WTC11 (cell line): Measurements from ENCODE around the gene LY6G6C. TPM values are rescaled to one million over a fixed set of nuclear protein-coding genes. Genes with fewer than 3 reads are reported as not detected.

Experiments used
- ATAC-seq: fragments of 200-7000 bp; cut with Tn5 transposase; 2 replicates; pipeline ENCODE4 v1.10.0; 2021; ENCODE audit warnings: mild to moderate bottlenecking, moderate library complexity
- CTCF ChIA-PET: fragments of 300-600 bp; sonication (Branson Sonifier 250); formaldehyde crosslinking; loops from one replicate; lab custom pipeline; 2021; ENCODE audit warnings: antibody characterized with exemption; lab: Charles Lee
- POLR2A ChIA-PET: fragments of 350-600 bp; sonication (Branson Sonifier 250); formaldehyde crosslinking; loops from one replicate; lab custom pipeline; 2021; ENCODE audit warnings: antibody characterized with exemption; lab: Charles Lee
- DNase-seq: peaks from one replicate; pipeline ENCODE4 v3.0.0; 2021; ENCODE audit warnings: low spot score
- H3K27ac Mint-ChIP-seq: 2 replicates; pipeline ENCODE4 v1.8.0; 2021; ENCODE audit warnings: mixed read lengths
- H3K27me3 Mint-ChIP-seq: 2 replicates; pipeline ENCODE4 v1.8.0; 2021; ENCODE audit warnings: low read depth, mild to moderate bottlenecking, moderate library complexity, mixed read lengths
- H3K36me3 Mint-ChIP-seq: 2 replicates; pipeline ENCODE4 v1.8.0; 2021; ENCODE audit warnings: mixed read lengths
- H3K4me1 Mint-ChIP-seq: 2 replicates; pipeline ENCODE4 v1.8.0; 2022; ENCODE audit warnings: mixed read lengths
- H3K4me3 Mint-ChIP-seq: 2 replicates; pipeline ENCODE4 v1.8.0; 2021; ENCODE audit warnings: mild to moderate bottlenecking, moderate library complexity, mixed read lengths
- H3K9me3 Mint-ChIP-seq: 2 replicates; pipeline ENCODE4 v1.8.0; 2021; ENCODE audit warnings: mixed read lengths
- ARID4B ChIP-seq: sonication (generic); formaldehyde crosslinking; IDR thresholded peaks from 2 replicates; pipeline ENCODE4 v1.8.0; 2023; ENCODE audit warnings: missing genetic modification reagents, mild to moderate bottlenecking, borderline replicate concordance
- E2F1 ChIP-seq: sonication (generic); formaldehyde crosslinking; IDR thresholded peaks from 2 replicates; pipeline ENCODE4 v1.8.0; 2022; ENCODE audit warnings: mild to moderate bottlenecking, missing genetic modification reagents
- ETV6 ChIP-seq: sonication (generic); formaldehyde crosslinking; IDR thresholded peaks from 2 replicates; pipeline ENCODE4 v1.8.1; 2022; ENCODE audit warnings: mild to moderate bottlenecking, missing genetic modification reagents
- FOXP1 ChIP-seq: sonication (generic); formaldehyde crosslinking; IDR thresholded peaks from 2 replicates; pipeline ENCODE4 v1.8.0; 2022; ENCODE audit warnings: missing genetic modification reagents, mild to moderate bottlenecking, moderate library complexity, borderline replicate concordance
- GABPB1 ChIP-seq: sonication (generic); formaldehyde crosslinking; IDR thresholded peaks from 2 replicates; pipeline ENCODE4 v1.8.1; 2023; ENCODE audit warnings: mild to moderate bottlenecking, missing genetic modification reagents
- HMGXB4 ChIP-seq: sonication (generic); formaldehyde crosslinking; IDR thresholded peaks from 2 replicates; pipeline ENCODE4 v1.8.1; 2023; ENCODE audit warnings: mild to moderate bottlenecking, moderate library complexity, missing genetic modification reagents
- JAZF1 ChIP-seq: fragments of 250-450 bp; sonication (Bioruptor Pico); IDR thresholded peaks from 2 replicates; pipeline ENCODE4 v1.9.0; 2021; ENCODE audit warnings: moderate library complexity, mild to moderate bottlenecking, inconsistent platforms
- JUN ChIP-seq: sonication (generic); formaldehyde crosslinking; IDR thresholded peaks from 2 replicates; pipeline ENCODE4 v1.8.0; 2023; ENCODE audit warnings: mild to moderate bottlenecking, missing genetic modification reagents
- MLX ChIP-seq: sonication (generic); formaldehyde crosslinking; IDR thresholded peaks from 2 replicates; pipeline ENCODE4 v1.8.1; 2023; ENCODE audit warnings: mild to moderate bottlenecking, missing genetic modification reagents, moderate library complexity
- MXD4 ChIP-seq: fragments of 250-450 bp; sonication (Bioruptor Pico); IDR thresholded peaks from 2 replicates; pipeline ENCODE4 v1.8.0; 2021; ENCODE audit warnings: mild to moderate bottlenecking, moderate library complexity, borderline replicate concordance
- NFE2L1 ChIP-seq: sonication (generic); formaldehyde crosslinking; IDR thresholded peaks from 2 replicates; pipeline ENCODE4 v1.8.1; 2023; ENCODE audit warnings: missing genetic modification reagents
- NFYB ChIP-seq: sonication (generic); formaldehyde crosslinking; conservative IDR thresholded peaks from 2 replicates; pipeline ENCODE4 v1.8.0; 2022; ENCODE audit warnings: low read depth, missing genetic modification reagents
- OVOL2 ChIP-seq: fragments of 250-450 bp; sonication (Bioruptor Pico); IDR thresholded peaks from 2 replicates; pipeline ENCODE4 v1.9.0; 2021; ENCODE audit warnings: mild to moderate bottlenecking, borderline replicate concordance
- TCF7 ChIP-seq: sonication (generic); formaldehyde crosslinking; IDR thresholded peaks from 2 replicates; pipeline ENCODE4 v1.8.0; 2022; ENCODE audit warnings: mild to moderate bottlenecking, low read depth, missing genetic modification reagents, moderate library complexity
- TEAD4 ChIP-seq: sonication (generic); formaldehyde crosslinking; IDR thresholded peaks from 2 replicates; pipeline ENCODE4 v1.8.0; 2022; ENCODE audit warnings: mild to moderate bottlenecking, missing genetic modification reagents
- USF2 ChIP-seq: sonication (generic); formaldehyde crosslinking; IDR thresholded peaks from 2 replicates; pipeline ENCODE4 v1.8.1; 2023; ENCODE audit warnings: mild to moderate bottlenecking, missing genetic modification reagents, moderate library complexity
- ZMAT4 ChIP-seq: fragments of 250-450 bp; sonication (Bioruptor Pico); IDR thresholded peaks from 2 replicates; pipeline ENCODE4 v1.9.0; 2021; ENCODE audit warnings: mild to moderate bottlenecking
- ZNF121 ChIP-seq: sonication (generic); formaldehyde crosslinking; IDR thresholded peaks from 2 replicates; pipeline ENCODE4 v1.8.0; 2023; ENCODE audit warnings: missing genetic modification reagents
- ZNF416 ChIP-seq: fragments of 250-450 bp; sonication (Bioruptor Pico); IDR thresholded peaks from 2 replicates; pipeline ENCODE4 v1.9.0; 2021; ENCODE audit warnings: mild to moderate bottlenecking, inconsistent platforms
- ZNF532 ChIP-seq: fragments of 250-450 bp; sonication (Bioruptor Pico); IDR thresholded peaks from 2 replicates; pipeline ENCODE4 v1.9.0; 2021; ENCODE audit warnings: mild to moderate bottlenecking, borderline replicate concordance
- total RNA-seq: library from RNA; stranded (reverse); gene quantifications from 3 replicates; pipeline ENCODE4 v1.2.3, GENCODE V29; 2021

The LY6G6C gene
- total RNA-seq, 1 experiment from 2014 or later: 0.35 TPM

GRCh38 chr6:31687860-31688693, 33.5 kb downstream of the LY6G6C start:
- Mint-ChIP-seq H3K27me3 (no peaks in the 10 kb centered on the region; the same call in 1 of the 2 replicates), H3K4me1 (peaks cover 7% of the 10 kb centered on the region), H3K36me3 (peaks cover 15% of the 10 kb centered on the region), H3K9me3 (no peaks in the 10 kb centered on the region), H3K4me3 (no peak overlapping the region), H3K27ac (no peak overlapping the region)
- TF ChIP-seq HMGXB4 (CRISPR knock-in tag): no peak
- TF ChIP-seq MXD4: no peak
- no peak for TF ChIP-seq ZNF532 (CRISPR knock-in tag)
- no peak for TF ChIP-seq JUN (CRISPR knock-in tag)
- no peak for TF ChIP-seq MLX
- TF ChIP-seq ZNF416: no peak
- no peak for TF ChIP-seq ZMAT4 (CRISPR knock-in tag)
- no peak for TF ChIP-seq TCF7
- TF ChIP-seq NFE2L1 (CRISPR knock-in tag): no peak
- TF ChIP-seq ETV6 (CRISPR knock-in tag): no peak
- no peak for TF ChIP-seq FOXP1
- TF ChIP-seq E2F1 (CRISPR knock-in tag): no peak
- no peak for TF ChIP-seq NFYB (CRISPR knock-in tag)
- no peak for TF ChIP-seq USF2 (CRISPR knock-in tag)
- TF ChIP-seq GABPB1 (CRISPR knock-in tag): no peak
- TF ChIP-seq ARID4B (CRISPR knock-in tag): no peak
- no peak for TF ChIP-seq OVOL2 (CRISPR knock-in tag)
- TF ChIP-seq ZNF121 (CRISPR knock-in tag): no peak
- no peak for TF ChIP-seq TEAD4
- TF ChIP-seq JAZF1: no peak
- no peak for ATAC-seq
- CTCF ChIA-PET: interaction anchor here (1.2 to 1.7 kb wide), 2 partner anchors 50 to 139 kb away, joined by 4 to 5 read pairs; partner anchors contain the start of gene HSPA1B
- POLR2A ChIA-PET: no interaction called here
- no peak for DNase-seq
